HepG2 (cell line): ENCODE data around the gene FBXO24. TPM values are rescaled to one million over a fixed set of nuclear protein-coding genes. Genes with fewer than 3 reads are reported as not detected.

Experiments used
- AKAP8 ChIP-seq: sonication (generic); formaldehyde crosslinking; IDR thresholded peaks from 2 replicates; pipeline ENCODE4 v1.5.1; 2020; ENCODE audit warnings: mild to moderate bottlenecking, missing genetic modification reagents
- ARHGAP35 ChIP-seq: sonication (generic); formaldehyde crosslinking; IDR thresholded peaks from 2 replicates; pipeline ENCODE4 v1.9.0; 2022; ENCODE audit warnings: mild to moderate bottlenecking, inconsistent platforms, moderate library complexity, missing genetic modification reagents, borderline replicate concordance
- ARNT ChIP-seq: fragments of 450-650 bp; IDR thresholded peaks from 2 replicates; pipeline ENCODE4 v1.6.1; 2017
- CCDC6 ChIP-seq: sonication (generic); formaldehyde crosslinking; IDR thresholded peaks from 2 replicates; pipeline ENCODE4 v1.8.1; 2022; ENCODE audit warnings: mild to moderate bottlenecking, missing genetic modification reagents, moderate library complexity
- FOXA3 ChIP-seq: IDR thresholded peaks from 2 replicates; pipeline ENCODE4 v1.6.1; 2016; ENCODE audit warnings: missing genetic modification reagents, missing compliant biosample characterization
- GRHL1 ChIP-seq: sonication (generic); formaldehyde crosslinking; conservative IDR thresholded peaks from 2 replicates; pipeline ENCODE4 v1.8.0; 2022; ENCODE audit warnings: missing genetic modification reagents
- HNF1B ChIP-seq: sonication (generic); formaldehyde crosslinking; IDR thresholded peaks from 2 replicates; pipeline ENCODE4 v1.5.1; 2020; ENCODE audit warnings: mild to moderate bottlenecking, moderate library complexity, missing genetic modification reagents
- IRF9 ChIP-seq: sonication (generic); formaldehyde crosslinking; IDR thresholded peaks from 2 replicates; pipeline ENCODE4 v1.8.0; 2022; ENCODE audit warnings: missing genetic modification reagents, mild to moderate bottlenecking, borderline replicate concordance
- KDM5B ChIP-seq: sonication (generic); formaldehyde crosslinking; IDR thresholded peaks from 2 replicates; pipeline ENCODE4 v1.4.0; 2020; ENCODE audit warnings: missing genetic modification reagents, mild to moderate bottlenecking, borderline replicate concordance
- MAZ ChIP-seq, 2 experiments: sonication (generic) in 1 of 2; formaldehyde crosslinking in 1 of 2; IDR thresholded peaks; 2 replicates each; pipeline versions ENCODE4 v1.5.0 to v1.6.1; 2012 to 2020; ENCODE audit warnings: low read depth in 2 of 2, mild to moderate bottlenecking in 2 of 2, borderline replicate concordance in 1 of 2, improper control_type of control experiment in 1 of 2, low read length in 1 of 2, missing genetic modification reagents in 1 of 2, moderate library complexity in 1 of 2
- RBAK ChIP-seq: sonication (generic); formaldehyde crosslinking; IDR thresholded peaks from 2 replicates; pipeline ENCODE4 v1.5.1; 2020; ENCODE audit warnings: mild to moderate bottlenecking, missing genetic modification reagents
- RCOR2 ChIP-seq: IDR thresholded peaks from 2 replicates; pipeline ENCODE4 v1.6.1; 2016; ENCODE audit warnings: missing biosample characterization, missing genetic modification reagents
- SNAPC2 ChIP-seq: sonication (generic); formaldehyde crosslinking; IDR thresholded peaks from 2 replicates; pipeline ENCODE4 v1.8.1; 2022; ENCODE audit warnings: mild to moderate bottlenecking, missing genetic modification reagents
- STAG1 ChIP-seq: sonication (generic); formaldehyde crosslinking; IDR thresholded peaks from 2 replicates; pipeline ENCODE4 v1.4.0; 2020; ENCODE audit warnings: missing genetic modification reagents
- THAP11 ChIP-seq: IDR thresholded peaks from 2 replicates; pipeline ENCODE4 v1.6.1; 2016; ENCODE audit warnings: missing biosample characterization, missing genetic modification reagents
- TIGD3 ChIP-seq: sonication (generic); formaldehyde crosslinking; IDR thresholded peaks from 2 replicates; pipeline ENCODE4 v1.5.1; 2020; ENCODE audit warnings: mild to moderate bottlenecking, missing genetic modification reagents, borderline replicate concordance
- ZFP91 ChIP-seq: sonication (generic); formaldehyde crosslinking; IDR thresholded peaks from 2 replicates; pipeline ENCODE4 v1.9.0; 2022; ENCODE audit warnings: missing genetic modification reagents, mild to moderate bottlenecking, borderline replicate concordance
- ZMYM3 ChIP-seq: sonication (generic); formaldehyde crosslinking; IDR thresholded peaks from 2 replicates; pipeline ENCODE4 v1.5.1; 2020; ENCODE audit warnings: mild to moderate bottlenecking, missing genetic modification reagents
- ZNF121 ChIP-seq: sonication (generic); formaldehyde crosslinking; IDR thresholded peaks from 2 replicates; pipeline ENCODE4 v1.5.0; 2020; ENCODE audit warnings: mild to moderate bottlenecking, missing genetic modification reagents
- ZNF768 ChIP-seq: sonication (generic); formaldehyde crosslinking; IDR thresholded peaks from 2 replicates; pipeline ENCODE4 v1.4.0; 2020; ENCODE audit warnings: missing genetic modification reagents
- ZSCAN12 ChIP-seq: sonication (generic); formaldehyde crosslinking; IDR thresholded peaks from 2 replicates; pipeline ENCODE4 v1.9.0; 2021; ENCODE audit warnings: mild to moderate bottlenecking, missing genetic modification reagents
- ZSCAN29 ChIP-seq: sonication (generic); formaldehyde crosslinking; conservative IDR thresholded peaks from 2 replicates; pipeline ENCODE4 v1.4.0; 2020; ENCODE audit warnings: mild to moderate bottlenecking, missing genetic modification reagents
- polyA plus RNA-seq, 8 experiments: library from polyadenylated mRNA; depleted of rRNA in 3 of 8; stranded (reverse) in 7 of 8; unstranded in 1 of 8; fragments of >200 nt; fragmentation: Illumina TruSeq in 4 of 8; extraction: Trizol in 4 of 8; gene quantifications; 2 replicates each; pipeline versions ENCODE4 v1.2.1 to v1.2.3, GENCODE V29; 2011 to 2016; ENCODE audit warnings: low read depth in 4 of 8, missing spikeins in 1 of 8, mixed read lengths in 1 of 8; ENCODE audit not compliant: insufficient read depth in 1 of 8
- total RNA-seq, 5 experiments: library from RNA; depleted of rRNA; stranded (reverse); fragments of >200 nt; fragmentation: Illumina TruSeq; extraction: Trizol; gene quantifications; 2 replicates each; pipeline ENCODE4 v1.2.3, GENCODE V29; 2016; ENCODE audit warnings: low read depth in 1 of 5

The FBXO24 gene
- total and polyA plus RNA-seq, 2 of the 13 experiments (the other 11 are each of a cell fraction or from before 2014, with no cell fraction given): 0.20 to 0.55 TPM

GRCh38 chr7:100599911-100600729 is 14.0 kb downstream of the FBXO24 start (continued):
- TF ChIP-seq FOXA3 (CRISPR knock-in tag) (no peak), ZMYM3 (CRISPR knock-in tag) (no peak), TIGD3 (CRISPR knock-in tag) (no peak), THAP11 (CRISPR knock-in tag) (no peak), IRF9 (CRISPR knock-in tag) (no peak), GRHL1 (CRISPR knock-in tag) (no peak), ZSCAN29 (CRISPR knock-in tag) (no peak), STAG1 (peak; percentile 41), CCDC6 (CRISPR knock-in tag) (no peak), KDM5B (CRISPR knock-in tag) (no peak), AKAP8 (CRISPR knock-in tag) (no peak), RCOR2 (CRISPR knock-in tag) (no peak), ARNT (no peak), HNF1B (CRISPR knock-in tag) (peak; percentile 45; the same call in 1 of the 2 replicates), ZSCAN12 (CRISPR knock-in tag) (no peak), ARHGAP35 (CRISPR knock-in tag) (no peak), ZNF121 (CRISPR knock-in tag) (no peak), MAZ (IDR thresholded peaks at IDR 0.05; ENCODE audit: borderline replicate concordance, low read depth, low read length) (no peak), MAZ (CRISPR knock-in tag; IDR thresholded peaks at IDR 0.05; ENCODE audit: low read depth) (no peak), RBAK (CRISPR knock-in tag) (no peak), ZNF768 (CRISPR knock-in tag) (no peak), ZFP91 (CRISPR knock-in tag) (peak; percentile 20; the same call in 1 of the 2 replicates), SNAPC2 (CRISPR knock-in tag) (no peak)
